ENCODE results near the gene RPS19.

GRCh38 chr19:41845001-41845050 lies 15.2 kb upstream of the RPS19 start, which contains the start of gene DMRTC2:
- TF ChIP-seq CTCF (IDR thresholded peaks at IDR 0.05): no peak
- no peak for TF ChIP-seq POLR2A (IDR thresholded peaks at IDR 0.05; ENCODE audit: low read depth)

Measured in esophagus muscularis mucosa (tissue), 3 donors.